Nephron progenitor cell (in vitro differentiated cells): ENCODE results near the gene FAM53B.
A peak's percentile ranks its signal among the peaks of the same experiment; 100 is the strongest.

Experiments used
- DNase-seq: peaks from one replicate; pipeline ENCODE4 v3.0.0; 2021
- H3K27ac Mint-ChIP-seq: 2 replicates; pipeline ENCODE4 v1.8.0; 2021; ENCODE audit warnings: mild to moderate bottlenecking, moderate library complexity, mixed read lengths
- H3K27me3 Mint-ChIP-seq: 2 replicates; pipeline ENCODE4 v1.8.0; 2021; ENCODE audit warnings: mild to moderate bottlenecking, low read depth, mixed read lengths; ENCODE audit not compliant: poor library complexity
- H3K36me3 Mint-ChIP-seq: 2 replicates; pipeline ENCODE4 v1.8.0; 2021; ENCODE audit warnings: low read depth, mixed read lengths
- H3K4me1 Mint-ChIP-seq: 2 replicates; pipeline ENCODE4 v1.8.0; 2021; ENCODE audit warnings: mixed read lengths
- H3K4me3 Mint-ChIP-seq: 2 replicates; pipeline ENCODE4 v1.8.0; 2021; ENCODE audit warnings: mild to moderate bottlenecking, moderate library complexity, mixed read lengths
- H3K9me3 Mint-ChIP-seq: 2 replicates; pipeline ENCODE4 v1.8.0; 2021; ENCODE audit warnings: mild to moderate bottlenecking, moderate library complexity, mixed read lengths
- TF ChIP-seq, protein P1 (sequence below): fragments of 200-600 bp; sonication (generic); IDR thresholded peaks from 2 replicates; pipeline ENCODE4 v1.5.0; 2021; ENCODE audit warnings: antibody characterized with exemption

The FAM53B gene

DNA sequence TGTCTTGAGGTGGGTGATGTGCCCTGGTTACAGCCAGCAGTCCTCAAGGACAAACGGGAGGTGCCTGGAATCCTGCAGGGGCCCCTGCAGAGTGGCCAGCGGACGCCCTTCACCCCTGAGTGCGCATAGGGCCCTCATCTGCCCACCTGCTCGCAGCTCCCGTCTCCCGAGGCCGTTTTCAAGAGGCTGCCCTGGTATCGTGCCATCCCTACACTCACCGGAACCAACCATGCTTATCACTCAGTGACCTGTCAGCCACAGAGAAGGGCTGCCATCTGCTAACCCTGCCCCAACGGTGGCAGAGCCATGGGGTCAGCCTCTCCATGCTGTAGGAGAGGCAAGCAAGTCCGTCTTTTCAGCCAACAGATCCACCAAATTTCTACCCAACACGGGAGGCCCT is 122.0 kb downstream of the FAM53B start:
- H3K9me3 Mint-ChIP-seq: no peaks in the 10 kb centered on the region
- no peaks in the 10 kb centered on the region for H3K27me3 Mint-ChIP-seq
- TF ChIP-seq, protein P1, sequence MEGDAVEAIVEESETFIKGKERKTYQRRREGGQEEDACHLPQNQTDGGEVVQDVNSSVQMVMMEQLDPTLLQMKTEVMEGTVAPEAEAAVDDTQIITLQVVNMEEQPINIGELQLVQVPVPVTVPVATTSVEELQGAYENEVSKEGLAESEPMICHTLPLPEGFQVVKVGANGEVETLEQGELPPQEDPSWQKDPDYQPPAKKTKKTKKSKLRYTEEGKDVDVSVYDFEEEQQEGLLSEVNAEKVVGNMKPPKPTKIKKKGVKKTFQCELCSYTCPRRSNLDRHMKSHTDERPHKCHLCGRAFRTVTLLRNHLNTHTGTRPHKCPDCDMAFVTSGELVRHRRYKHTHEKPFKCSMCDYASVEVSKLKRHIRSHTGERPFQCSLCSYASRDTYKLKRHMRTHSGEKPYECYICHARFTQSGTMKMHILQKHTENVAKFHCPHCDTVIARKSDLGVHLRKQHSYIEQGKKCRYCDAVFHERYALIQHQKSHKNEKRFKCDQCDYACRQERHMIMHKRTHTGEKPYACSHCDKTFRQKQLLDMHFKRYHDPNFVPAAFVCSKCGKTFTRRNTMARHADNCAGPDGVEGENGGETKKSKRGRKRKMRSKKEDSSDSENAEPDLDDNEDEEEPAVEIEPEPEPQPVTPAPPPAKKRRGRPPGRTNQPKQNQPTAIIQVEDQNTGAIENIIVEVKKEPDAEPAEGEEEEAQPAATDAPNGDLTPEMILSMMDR: no peak
- H3K27ac Mint-ChIP-seq: no peak overlapping the region
- no peak overlapping the region for H3K4me3 Mint-ChIP-seq
- peaks cover 52% of the 10 kb centered on the region for H3K4me1 Mint-ChIP-seq
- no peaks in the 10 kb centered on the region for H3K36me3 Mint-ChIP-seq
- no peak for DNase-seq

DNA sequence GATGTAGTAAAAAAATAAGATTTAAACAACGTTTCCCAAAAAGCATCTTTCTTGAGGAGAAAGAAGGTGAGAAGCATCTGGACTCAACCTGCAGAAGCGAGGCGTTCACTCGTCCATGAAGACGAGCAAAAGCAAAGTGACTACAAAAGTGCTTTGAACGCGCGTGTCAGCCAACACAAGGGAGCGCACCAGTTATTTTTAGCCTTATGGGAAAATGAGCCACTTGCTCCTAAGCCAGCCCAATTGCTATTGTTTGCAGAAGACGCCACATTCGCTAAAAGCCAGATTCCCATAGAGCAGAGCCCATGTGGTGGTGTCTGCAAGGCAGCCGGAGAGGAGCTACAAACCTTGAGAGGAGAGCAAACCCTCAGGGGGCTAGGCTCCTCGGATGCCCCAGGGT is 122.5 kb downstream of the FAM53B start:
- no peak overlapping the region for H3K4me3 Mint-ChIP-seq

GRCh38 chr10:124619802-124620490 is 124.2 kb downstream of the FAM53B start:
- no peaks in the 10 kb centered on the region for H3K9me3 Mint-ChIP-seq
- H3K36me3 Mint-ChIP-seq: no peaks in the 10 kb centered on the region
- TF ChIP-seq, protein P1: no peak
- peaks cover 68% of the 10 kb centered on the region for H3K4me1 Mint-ChIP-seq
- no peak overlapping the region for H3K27ac Mint-ChIP-seq
- H3K27me3 Mint-ChIP-seq: no peaks in the 10 kb centered on the region
- DNase-seq: no peak
- H3K4me3 Mint-ChIP-seq: no peak overlapping the region

More for the DNA sequence above, 122.5 kb downstream of the FAM53B start:
- H3K36me3 Mint-ChIP-seq: no peaks in the 10 kb centered on the region
- no peaks in the 10 kb centered on the region for H3K27me3 Mint-ChIP-seq
- TF ChIP-seq, protein P1: no peak
- no peak for DNase-seq
- peak overlapping the region; percentile 78 for H3K27ac Mint-ChIP-seq
- peaks cover 55% of the 10 kb centered on the region for H3K4me1 Mint-ChIP-seq
- no peaks in the 10 kb centered on the region for H3K9me3 Mint-ChIP-seq

- H3K36me3 Mint-ChIP-seq: no peaks in the 10 kb centered on the region
- TF ChIP-seq, protein P1: no peak
- DNase-seq: no peak
- H3K4me1 Mint-ChIP-seq: peaks cover 67% of the 10 kb centered on the region
- H3K4me3 Mint-ChIP-seq: no peak overlapping the region
- no peaks in the 10 kb centered on the region for H3K27me3 Mint-ChIP-seq
- H3K27ac Mint-ChIP-seq: peak overlapping the region; percentile 95
- no peaks in the 10 kb centered on the region for H3K9me3 Mint-ChIP-seq
These were observed 125.0 kb downstream of the FAM53B start for GRCh38 chr10:124619195-124619594.

DNA sequence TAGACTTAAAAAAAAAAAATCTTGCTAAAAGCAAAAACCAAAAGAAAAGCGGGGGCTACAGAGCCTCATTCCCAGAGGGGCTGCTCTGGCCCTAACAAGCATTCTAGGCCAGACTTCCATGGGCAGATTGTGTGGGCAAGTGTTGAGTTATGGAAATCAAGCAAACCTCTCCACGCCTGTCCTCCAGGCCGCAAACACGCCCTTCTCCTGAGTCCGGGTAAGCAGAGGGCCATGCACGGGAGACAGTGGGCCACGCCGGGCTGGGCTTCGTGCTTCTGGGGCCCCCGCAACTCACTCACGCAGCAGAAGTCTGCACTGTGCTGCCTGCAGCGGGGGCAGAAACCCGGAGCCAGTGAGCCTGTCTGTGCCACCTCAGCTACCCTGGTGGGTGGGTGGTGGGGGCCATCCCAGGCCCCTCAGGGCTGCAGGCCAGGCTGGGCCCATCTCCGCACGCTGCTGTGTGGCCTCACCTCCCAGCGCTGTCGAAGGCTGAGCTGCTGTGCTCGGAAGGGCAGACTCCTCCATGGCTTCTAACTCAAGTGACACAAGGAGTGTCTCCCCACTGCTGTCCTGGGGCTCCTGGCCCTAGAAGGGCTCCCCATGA is 125.6 kb downstream of the FAM53B start:
- TF ChIP-seq, protein P1: no peak
- DNase-seq: no peak
- Mint-ChIP-seq H3K9me3 (no peaks in the 10 kb centered on the region), H3K4me1 (peaks cover 66% of the 10 kb centered on the region), H3K36me3 (no peaks in the 10 kb centered on the region), H3K4me3 (no peak overlapping the region), H3K27ac (no peak overlapping the region), H3K27me3 (no peaks in the 10 kb centered on the region)

DNA sequence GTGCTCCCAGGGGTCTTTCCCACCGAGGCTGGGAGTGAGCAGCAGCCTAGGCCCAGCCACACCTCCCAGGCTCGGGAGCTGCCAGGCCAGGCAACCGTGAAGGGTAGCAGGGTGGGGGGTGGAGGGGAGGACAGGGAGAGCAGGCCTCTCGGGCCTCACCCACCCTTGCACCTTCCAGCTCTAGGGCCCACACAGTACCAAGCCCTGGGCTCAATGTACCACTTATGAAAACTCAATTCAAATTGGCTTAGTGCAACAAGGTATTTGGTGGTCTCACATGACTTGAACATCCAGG is 127.4 kb downstream of the FAM53B start:
- Mint-ChIP-seq H3K27me3 (no peaks in the 10 kb centered on the region), H3K36me3 (no peaks in the 10 kb centered on the region), H3K9me3 (no peaks in the 10 kb centered on the region), H3K27ac (peak overlapping the region; percentile 84), H3K4me3 (no peak overlapping the region), H3K4me1 (peaks cover 73% of the 10 kb centered on the region)
- no peak for DNase-seq
- TF ChIP-seq, protein P1: no peak
